Astrocyte of the cerebellum (primary cell): Measurements from ENCODE around the gene SMIM35.

Experiments
- DNase-seq: peaks from one replicate; pipeline ENCODE4 v3.0.0-alpha.2; 2011; ENCODE audit warnings: low read depth
- H3K4me3 ChIP-seq: 2 replicates; pipeline ENCODE4 v1.5.1; 2011; ENCODE audit warnings: mild to moderate bottlenecking, low read depth, low read length, moderate library complexity
- in situ Hi-C: cut with HindIII; loops from 2 replicates; pipeline ENCODE4 v1.10.0; 2017; ENCODE audit warnings: low sequenced_read_pairs
- TF ChIP-seq, protein P1 (sequence below): IDR thresholded peaks from 2 replicates; pipeline ENCODE4 v1.5.1; 2012; ENCODE audit warnings: low read length, low read depth, moderate library complexity, mild to moderate bottlenecking; ENCODE audit errors: missing control alignments

The SMIM35 gene

GRCh38 chr11:118049771-118050170, 37.0 kb downstream of the SMIM35 start:
- in situ Hi-C loops, result no loop called here
- no peak overlapping the region for H3K4me3 ChIP-seq
- no peak for DNase-seq
- TF ChIP-seq, protein P1, sequence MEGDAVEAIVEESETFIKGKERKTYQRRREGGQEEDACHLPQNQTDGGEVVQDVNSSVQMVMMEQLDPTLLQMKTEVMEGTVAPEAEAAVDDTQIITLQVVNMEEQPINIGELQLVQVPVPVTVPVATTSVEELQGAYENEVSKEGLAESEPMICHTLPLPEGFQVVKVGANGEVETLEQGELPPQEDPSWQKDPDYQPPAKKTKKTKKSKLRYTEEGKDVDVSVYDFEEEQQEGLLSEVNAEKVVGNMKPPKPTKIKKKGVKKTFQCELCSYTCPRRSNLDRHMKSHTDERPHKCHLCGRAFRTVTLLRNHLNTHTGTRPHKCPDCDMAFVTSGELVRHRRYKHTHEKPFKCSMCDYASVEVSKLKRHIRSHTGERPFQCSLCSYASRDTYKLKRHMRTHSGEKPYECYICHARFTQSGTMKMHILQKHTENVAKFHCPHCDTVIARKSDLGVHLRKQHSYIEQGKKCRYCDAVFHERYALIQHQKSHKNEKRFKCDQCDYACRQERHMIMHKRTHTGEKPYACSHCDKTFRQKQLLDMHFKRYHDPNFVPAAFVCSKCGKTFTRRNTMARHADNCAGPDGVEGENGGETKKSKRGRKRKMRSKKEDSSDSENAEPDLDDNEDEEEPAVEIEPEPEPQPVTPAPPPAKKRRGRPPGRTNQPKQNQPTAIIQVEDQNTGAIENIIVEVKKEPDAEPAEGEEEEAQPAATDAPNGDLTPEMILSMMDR, result no peak

DNA sequence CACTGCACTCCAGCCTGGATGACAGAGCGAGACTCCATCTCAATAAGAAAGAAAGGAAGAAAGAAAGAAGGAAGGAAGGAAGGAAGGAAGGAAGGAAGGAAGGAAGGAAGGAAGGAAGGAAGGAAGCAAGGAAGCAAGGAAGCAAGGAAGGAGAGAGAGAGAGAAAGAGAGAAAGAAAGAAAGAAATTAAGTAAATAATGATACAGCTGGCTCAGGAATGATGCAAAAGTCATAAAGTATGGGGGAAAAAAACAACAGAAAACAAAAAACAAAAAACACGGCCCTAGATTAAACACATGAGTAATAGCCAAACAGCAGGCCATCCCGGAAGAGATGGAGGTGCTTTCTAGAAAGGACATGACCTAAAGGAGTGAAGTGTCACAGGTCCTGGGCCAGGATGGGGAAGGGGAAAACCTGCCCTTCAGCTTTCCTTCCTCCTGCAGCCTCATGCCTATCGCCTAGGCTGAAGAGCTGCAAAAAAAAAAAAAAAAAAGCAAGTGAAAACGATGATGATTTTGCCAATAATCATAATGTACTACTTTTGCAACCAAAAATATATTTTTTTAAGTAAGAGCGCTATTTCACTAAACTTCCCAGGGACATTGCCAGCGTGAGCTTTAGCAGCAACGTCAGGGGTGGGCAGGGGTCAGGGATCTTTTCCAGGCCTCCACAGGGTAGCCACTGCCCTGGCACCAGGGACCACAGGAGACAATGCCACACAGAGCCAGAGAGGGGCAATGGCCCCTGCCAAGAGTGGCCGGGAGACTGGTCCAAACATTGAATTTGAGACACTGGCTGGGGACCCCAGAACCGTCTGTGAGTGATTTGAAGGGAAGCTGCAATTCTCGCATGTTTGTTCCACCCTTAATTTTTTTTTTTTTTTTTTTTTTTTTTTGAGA, 38.0 kb downstream of the SMIM35 start:
- DNase-seq, result no peak
- H3K4me3 ChIP-seq, result no peak overlapping the region
- in situ Hi-C loops, result no loop called here
- TF ChIP-seq, protein P1, result no peak

GRCh38 chr11:118047749-118048148, 39.0 kb downstream of the SMIM35 start:
- in situ Hi-C loops, result no loop called here
- no peak overlapping the region for H3K4me3 ChIP-seq
- TF ChIP-seq, protein P1, result no peak

DNA sequence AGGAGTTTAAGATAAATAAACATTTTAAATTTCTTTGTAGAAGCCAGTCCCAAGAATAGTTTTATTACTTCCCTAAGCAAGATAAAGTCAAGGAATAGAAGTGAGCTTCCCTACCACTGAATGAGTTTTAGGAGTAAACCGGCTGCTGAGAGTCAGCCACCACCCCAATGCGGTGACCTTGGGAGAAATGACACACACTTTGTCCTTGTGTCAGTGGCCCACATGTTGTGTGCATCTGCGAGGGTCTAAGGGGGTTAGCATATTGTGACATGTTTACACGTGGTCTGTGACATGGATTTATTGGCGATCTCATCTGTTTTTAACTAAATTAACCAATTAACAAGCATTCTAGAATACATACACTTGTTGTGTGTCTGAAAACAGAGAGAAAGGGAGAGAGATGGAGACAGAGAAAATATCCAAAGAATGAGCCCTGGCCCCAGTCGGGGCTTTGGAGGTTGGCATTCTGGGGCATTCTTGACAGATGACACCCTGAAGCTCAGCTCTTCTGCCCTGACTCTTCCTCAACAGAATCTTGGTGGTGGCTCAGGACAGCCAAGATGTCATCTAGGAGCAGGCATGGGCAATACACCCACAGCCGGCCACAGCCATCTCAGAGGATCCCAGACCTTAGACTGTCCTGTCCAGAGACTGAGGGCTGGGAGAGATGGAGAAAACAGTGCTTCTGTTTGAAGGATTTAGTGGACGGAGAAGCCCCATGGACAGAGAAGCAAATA, 39.6 kb downstream of the SMIM35 start:
- TF ChIP-seq, protein P1, result no peak
- no peak for DNase-seq
- H3K4me3 ChIP-seq, result no peak overlapping the region
- in situ Hi-C loops, result no loop called here

More at GRCh38 chr11:118047749-118048148, 39.0 kb downstream of the SMIM35 start:
- no peak for DNase-seq

- H3K4me3 ChIP-seq, result no peak overlapping the region
- DNase-seq, result no peak
- TF ChIP-seq, protein P1, result no peak
- in situ Hi-C loops, result no loop called here
Observed at GRCh38 chr11:118046051-118046963, 40.5 kb downstream of the SMIM35 start.

- H3K4me3 ChIP-seq, result no peak overlapping the region
- TF ChIP-seq, protein P1, result no peak
- DNase-seq, result no peak
- in situ Hi-C loops, result no loop called here
Observed at GRCh38 chr11:118045191-118045590, 41.6 kb downstream of the SMIM35 start.
